GM12874 (cell line): ENCODE results near the gene SPEM2.

Source experiments
- TF ChIP-seq, protein P1 (sequence below): IDR thresholded peaks from 2 replicates; pipeline ENCODE4 v1.5.1; 2011; ENCODE audit warnings: low read depth, mild to moderate bottlenecking, control low read depth, low read length, moderate library complexity; ENCODE audit not compliant: insufficient read depth

Gene SPEM2

DNA sequence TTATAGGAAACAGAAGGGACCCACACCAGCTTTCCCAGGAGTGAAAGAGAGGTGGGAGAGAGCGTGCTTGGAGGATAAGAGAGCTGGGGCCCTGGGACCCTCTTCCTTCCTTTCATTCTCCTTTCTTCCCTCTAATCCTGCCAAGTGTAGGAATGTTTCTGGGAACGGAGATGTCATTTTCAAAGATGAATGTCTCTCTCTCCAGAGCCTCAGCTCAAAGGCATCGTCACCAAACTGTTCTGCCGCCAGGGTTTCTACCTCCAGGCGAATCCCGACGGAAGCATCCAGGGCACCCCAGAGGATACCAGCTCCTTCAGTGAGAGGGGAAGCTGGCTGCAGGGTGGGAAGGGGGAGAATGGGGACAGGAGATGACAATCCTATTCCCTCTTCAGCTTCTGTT, 15.8 kb downstream of the SPEM2 start:
- TF ChIP-seq, protein P1, sequence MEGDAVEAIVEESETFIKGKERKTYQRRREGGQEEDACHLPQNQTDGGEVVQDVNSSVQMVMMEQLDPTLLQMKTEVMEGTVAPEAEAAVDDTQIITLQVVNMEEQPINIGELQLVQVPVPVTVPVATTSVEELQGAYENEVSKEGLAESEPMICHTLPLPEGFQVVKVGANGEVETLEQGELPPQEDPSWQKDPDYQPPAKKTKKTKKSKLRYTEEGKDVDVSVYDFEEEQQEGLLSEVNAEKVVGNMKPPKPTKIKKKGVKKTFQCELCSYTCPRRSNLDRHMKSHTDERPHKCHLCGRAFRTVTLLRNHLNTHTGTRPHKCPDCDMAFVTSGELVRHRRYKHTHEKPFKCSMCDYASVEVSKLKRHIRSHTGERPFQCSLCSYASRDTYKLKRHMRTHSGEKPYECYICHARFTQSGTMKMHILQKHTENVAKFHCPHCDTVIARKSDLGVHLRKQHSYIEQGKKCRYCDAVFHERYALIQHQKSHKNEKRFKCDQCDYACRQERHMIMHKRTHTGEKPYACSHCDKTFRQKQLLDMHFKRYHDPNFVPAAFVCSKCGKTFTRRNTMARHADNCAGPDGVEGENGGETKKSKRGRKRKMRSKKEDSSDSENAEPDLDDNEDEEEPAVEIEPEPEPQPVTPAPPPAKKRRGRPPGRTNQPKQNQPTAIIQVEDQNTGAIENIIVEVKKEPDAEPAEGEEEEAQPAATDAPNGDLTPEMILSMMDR: no peak

DNA sequence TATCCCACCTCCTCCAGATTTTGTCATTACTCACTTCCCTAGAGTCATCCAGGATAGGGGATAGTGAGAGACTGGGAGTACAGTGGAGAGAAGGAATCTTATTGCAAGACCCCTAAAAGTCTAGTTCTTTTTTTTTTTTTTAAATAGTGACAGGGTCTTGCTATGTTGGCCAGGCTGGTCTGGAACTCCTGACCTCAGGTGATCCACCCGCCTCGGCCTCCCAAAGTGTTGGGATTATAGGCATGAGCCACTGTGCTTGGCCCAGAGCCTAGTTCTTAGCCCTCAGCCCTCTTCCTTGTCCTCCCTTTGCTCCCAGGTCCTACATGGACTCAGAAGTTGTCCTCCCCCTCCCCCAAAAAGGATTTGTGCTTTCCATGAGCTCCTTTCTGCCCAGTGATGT, 16.7 kb downstream of the SPEM2 start:
- TF ChIP-seq, protein P1: no peak

DNA sequence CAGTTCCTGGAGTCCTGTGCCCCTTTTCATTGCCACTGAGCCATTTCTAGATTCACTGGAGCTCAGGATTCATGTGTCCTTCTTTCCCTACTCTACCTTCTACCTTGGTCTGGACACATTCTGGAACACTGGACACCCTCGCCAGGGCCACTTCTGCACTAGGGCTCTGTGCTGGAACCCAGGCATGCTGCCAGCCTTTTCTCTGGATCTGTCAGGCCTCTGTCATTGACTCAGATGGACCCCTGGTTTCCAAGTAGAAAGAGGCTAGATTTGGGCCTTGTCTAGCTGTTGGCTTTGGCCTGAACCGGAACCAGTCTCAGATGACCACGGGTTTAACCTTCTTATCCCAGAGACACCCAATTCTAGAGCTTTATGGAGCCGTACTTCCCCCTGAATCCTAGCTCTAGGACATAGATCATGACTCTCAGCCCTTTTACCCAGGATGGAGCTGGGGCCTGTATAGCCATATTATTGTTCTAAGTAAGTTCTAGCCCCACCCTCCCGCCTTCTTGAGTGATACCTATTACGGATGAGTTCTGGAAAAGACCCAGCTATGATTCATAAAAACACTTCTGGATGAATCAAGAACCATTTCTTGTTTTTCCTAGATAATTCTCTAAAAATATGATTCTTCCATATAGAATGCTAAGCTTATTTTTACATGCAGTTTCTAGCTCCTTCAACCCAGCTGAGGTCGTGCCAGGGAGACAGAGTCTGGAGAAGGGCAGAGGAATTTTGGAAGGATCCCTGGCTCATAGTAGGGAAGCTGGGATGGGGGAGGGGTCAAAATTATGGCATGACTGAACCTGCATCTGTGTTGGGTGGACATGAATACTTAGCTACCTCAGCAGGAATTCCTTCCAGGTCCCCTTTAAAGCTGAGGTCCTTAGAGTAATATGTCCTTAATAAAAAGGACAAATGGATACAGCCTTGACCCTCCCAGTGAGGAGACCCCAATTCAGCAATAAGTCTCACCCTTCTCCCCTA, 18.4 kb downstream of the SPEM2 start:
- TF ChIP-seq, protein P1: no peak

DNA sequence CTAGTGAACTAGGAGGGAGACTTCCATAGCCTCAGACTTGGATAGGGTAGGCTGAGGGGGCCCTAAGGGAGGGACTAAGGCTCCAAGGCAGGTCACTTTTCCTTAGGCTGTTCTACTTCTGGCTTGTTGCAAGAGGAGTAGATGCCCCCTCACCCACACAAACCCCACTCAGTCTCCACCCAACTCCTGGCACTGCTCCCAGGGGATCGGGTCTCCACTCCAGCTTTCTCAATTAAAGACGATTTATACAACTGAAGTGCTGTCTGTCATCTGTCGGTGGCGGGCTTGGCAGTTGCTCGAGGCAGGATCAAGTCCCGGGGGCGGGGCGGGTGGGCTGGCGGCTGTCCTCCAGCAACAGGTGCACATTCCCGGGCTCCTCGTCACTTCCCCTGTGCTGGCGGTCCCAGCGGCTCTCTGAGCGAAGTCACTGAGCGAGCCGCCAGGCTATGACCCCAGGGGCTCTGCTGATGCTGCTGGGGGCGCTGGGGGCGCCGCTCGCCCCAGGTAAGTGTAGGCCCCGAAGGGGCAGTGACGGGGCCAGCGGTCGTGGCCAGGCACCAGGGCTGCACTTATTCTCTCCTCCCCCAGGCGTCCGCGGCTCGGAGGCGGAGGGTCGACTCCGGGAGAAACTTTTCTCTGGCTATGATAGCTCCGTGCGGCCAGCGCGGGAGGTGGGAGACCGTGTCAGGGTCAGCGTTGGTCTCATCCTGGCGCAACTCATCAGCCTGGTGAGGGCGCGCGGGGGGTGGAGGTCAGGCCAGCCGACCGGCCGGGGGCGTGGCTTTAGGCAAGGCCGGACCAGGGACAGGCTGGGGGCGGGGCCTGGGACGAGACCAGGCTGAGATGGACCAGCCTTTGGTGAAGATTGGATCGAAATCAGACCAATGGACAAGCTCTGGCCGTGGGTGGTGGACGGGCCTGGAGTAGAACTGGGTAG, 19.5 kb downstream of the SPEM2 start, which contains the start of gene CHRNB1:
Gene CHRNB1, plus strand, starts transcription at position 380 of the 937 bp plus-strand sequence. Its CDS starts 67 bp downstream, at position 447.
- TF ChIP-seq, protein P1: no peak

DNA sequence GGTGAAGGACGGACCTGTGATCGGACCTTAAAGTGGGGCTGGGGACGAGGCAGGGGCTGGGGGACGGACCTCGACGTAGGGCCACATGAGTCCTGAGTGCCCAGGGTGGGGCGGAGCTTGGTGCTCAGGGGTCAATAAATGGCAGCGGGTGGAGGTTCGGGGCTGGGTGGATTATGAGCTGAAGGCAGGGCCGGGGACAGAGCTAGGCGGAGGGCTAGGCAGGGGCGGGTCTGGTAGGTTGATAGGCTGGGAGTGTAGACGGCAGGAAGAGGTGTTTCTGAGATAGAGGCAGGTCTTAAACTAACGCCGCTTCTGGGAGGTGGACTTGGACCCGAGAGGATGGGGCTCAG, 20.2 kb downstream of the SPEM2 start:
- TF ChIP-seq, protein P1: no peak

DNA sequence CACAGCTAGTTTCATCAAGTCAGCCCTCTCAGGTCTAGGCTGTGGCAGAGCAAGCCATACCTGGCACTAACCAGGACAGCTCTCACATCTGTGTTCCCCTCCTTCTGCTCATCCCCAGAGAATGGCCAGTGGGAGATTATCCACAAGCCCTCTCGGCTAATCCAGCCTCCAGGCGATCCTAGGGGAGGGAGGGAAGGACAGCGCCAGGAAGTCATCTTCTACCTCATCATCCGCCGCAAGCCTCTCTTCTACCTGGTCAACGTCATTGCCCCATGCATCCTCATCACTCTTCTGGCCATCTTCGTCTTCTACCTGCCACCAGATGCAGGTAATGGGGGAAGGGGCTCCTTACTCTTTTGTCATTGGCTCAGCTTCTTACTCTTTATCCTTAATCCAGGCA, 23.0 kb downstream of the SPEM2 start:
- TF ChIP-seq, protein P1: no peak
